K562 (cell line): ENCODE data around the gene ELMOD1. TPM values are rescaled to one million over a fixed set of nuclear protein-coding genes. Genes with fewer than 3 reads are reported as not detected.
A peak's percentile ranks its signal among the peaks of the same experiment; 100 is the strongest.

ENCODE experiments used
- BCL6 ChIP-seq: fragments of 250-450 bp; sonication (Bioruptor Pico); IDR thresholded peaks from 2 replicates; pipeline ENCODE4 v1.4.0; 2020
- BRF1 ChIP-seq: IDR thresholded peaks from 3 replicates; pipeline ENCODE4 v1.6.1; 2011; ENCODE audit warnings: borderline replicate concordance, mild to moderate bottlenecking; ENCODE audit not compliant: insufficient read length; ENCODE audit errors: extremely low read depth
- CTCF ChIP-seq, 3 experiments: IDR thresholded peaks in 2 of 3; conservative IDR thresholded peaks in 1 of 3; 2 replicates each; pipeline ENCODE4 v1.5.1; 2011 to 2012; ENCODE audit warnings: low read length in 3 of 3, mild to moderate bottlenecking in 3 of 3, control low read depth in 2 of 3, improper control_type of control experiment in 1 of 3, inconsistent platforms in 1 of 3, low read depth in 1 of 3, mixed read lengths in 1 of 3, moderate library complexity in 1 of 3; ENCODE audit not compliant: insufficient read depth in 2 of 3
- CTCFL ChIP-seq: IDR thresholded peaks from 2 replicates; pipeline ENCODE4 v1.6.1; 2011; ENCODE audit warnings: borderline replicate concordance, low read depth, mild to moderate bottlenecking, moderate library complexity, low read length; ENCODE audit not compliant: insufficient read depth, poor library complexity, severe bottlenecking
- EP300 ChIP-seq: IDR thresholded peaks from 2 replicates; pipeline ENCODE4 v1.6.1; 2012; ENCODE audit warnings: low read length, improper control_type of control experiment
- MEF2A ChIP-seq: IDR thresholded peaks from 2 replicates; pipeline ENCODE4 v1.6.1; 2011; ENCODE audit warnings: low read depth, mild to moderate bottlenecking, low read length, moderate library complexity; ENCODE audit not compliant: control insufficient read depth
- PHB ChIP-seq: fragments of 250-450 bp; sonication (Bioruptor Pico); IDR thresholded peaks from 2 replicates; pipeline ENCODE4 v1.5.0; 2021
- PRMT5 ChIP-seq: sonication (generic); formaldehyde crosslinking; IDR thresholded peaks from 2 replicates; pipeline ENCODE4 v1.5.0; 2020; ENCODE audit warnings: missing genetic modification reagents
- PYGO2 ChIP-seq: fragments of 450-650 bp; IDR thresholded peaks from 2 replicates; pipeline ENCODE4 v1.6.1; 2016; ENCODE audit warnings: mild to moderate bottlenecking, missing genetic modification characterization, moderate library complexity, missing compliant biosample characterization
- RREB1 ChIP-seq: fragments of 250-450 bp; sonication (Bioruptor Pico); IDR thresholded peaks from 2 replicates; pipeline ENCODE4 v1.4.0; 2020
- UBTF ChIP-seq, 2 experiments: IDR thresholded peaks; 2 replicates each; pipeline ENCODE4 v1.6.1; 2012; ENCODE audit warnings: improper control_type of control experiment in 2 of 2, low read depth in 2 of 2, low read length in 2 of 2, borderline replicate concordance in 1 of 2
- ZNF12 ChIP-seq: sonication (generic); formaldehyde crosslinking; IDR thresholded peaks from 2 replicates; pipeline ENCODE4 v1.4.0; 2020; ENCODE audit warnings: mild to moderate bottlenecking, missing genetic modification reagents
- ZNF184 ChIP-seq: sonication (generic); formaldehyde crosslinking; IDR thresholded peaks from 2 replicates; pipeline ENCODE4 v1.5.0; 2020; ENCODE audit warnings: missing genetic modification reagents
- ZNF311 ChIP-seq: fragments of 250-450 bp; sonication (Bioruptor Pico); IDR thresholded peaks from 2 replicates; pipeline ENCODE4 v1.4.0; 2020; ENCODE audit warnings: mild to moderate bottlenecking, moderate library complexity
- ZNF699 ChIP-seq: fragments of 250-450 bp; sonication (Bioruptor Pico); IDR thresholded peaks from 2 replicates; pipeline ENCODE4 v1.8.0; 2021; ENCODE audit warnings: mild to moderate bottlenecking, moderate library complexity; ENCODE audit not compliant: insufficient replicate concordance
- polyA plus RNA-seq, 8 experiments: library from polyadenylated mRNA; depleted of rRNA in 4 of 8; stranded (reverse) in 5 of 8; unstranded in 3 of 8; fragments of >200 nt; fragmentation: Nextera tagmentation in 2 of 8; fragmentation: Illumina TruSeq in 1 of 8; extraction: Ambion mirVana in 2 of 8; extraction: Trizol in 1 of 8; gene quantifications; 2 replicates each; pipeline versions ENCODE4 v1.2.1 to v1.2.3, GENCODE V29; 2011 to 2014; ENCODE audit warnings: inconsistent platforms in 1 of 8, missing spikeins in 1 of 8
- total RNA-seq, 7 experiments: library from RNA; depleted of rRNA in 6 of 7; stranded (reverse); fragments of >200 nt in 6 of 7; fragmentation: Illumina TruSeq in 2 of 7; extraction: Trizol in 2 of 7; gene quantifications; 2 replicates each; pipeline versions ENCODE4 v1.2.1 to v1.2.3, GENCODE V29; 2011 to 2021; ENCODE audit warnings: low replicate concordance in 1 of 7

ELMOD1 gene
- total and polyA plus RNA-seq, 9 of the 15 experiments (the other 6 are each of a cell fraction or from before 2014, with no cell fraction given): not detected

GRCh38 chr11:107565219-107565937 lies 25.6 kb upstream of the ELMOD1 start, which contains the start of gene ALKBH8 (continued):
- TF ChIP-seq ZNF12 (CRISPR knock-in tag) (peak; percentile 83), CTCF (IDR thresholded peaks at IDR 0.05 in 2 of 3, conservative IDR thresholded peaks at IDR 0.05 in 1 of 3; ENCODE audit: insufficient read depth in 2 of 3, low read depth in 1 of 3, low read length in 3 of 3) (no peak), ZNF184 (no peak), BRF1 (no peak), PHB (CRISPR knock-in tag) (no peak), CTCFL (no peak), UBTF (IDR thresholded peaks at IDR 0.05; ENCODE audit: borderline replicate concordance in 1 of 2, low read depth in 2 of 2, low read length in 2 of 2) (no peak), PYGO2 (no peak), ZNF311 (CRISPR knock-in tag) (peak; percentile 31; the same call in 1 of the 2 replicates), MEF2A (no peak), RREB1 (no peak), ZNF699 (CRISPR knock-in tag) (no peak), EP300 (no peak), PRMT5 (no peak), BCL6 (CRISPR knock-in tag) (no peak)
